Stimulated activated CD4-positive, alpha-beta T cell treated with anti-CD3 and anti-CD28 coated beads, Interleukin-1b, Interleukin-23, amount 100 ng/mL, for 1 hour (primary cell): ENCODE results near the gene XPC.
"Not testable (repeated sequence)": the region's sequence is repeated elsewhere in the genome, so short reads cannot be mapped to it uniquely, and the experiment has no call there.

Experiments
- DNase-seq, 2 donors: peaks; one replicate each; pipeline ENCODE4 v3.0.0-alpha.2; 2020; ENCODE audit warnings: low read depth in 2 of 2

The XPC gene

GRCh38 chr3:14119651-14120050 is 58.8 kb downstream of the XPC start:
- no peak for DNase-seq

GRCh38 chr3:14118400-14119381 is 59.7 kb downstream of the XPC start:
- DNase-seq, result no peak

GRCh38 chr3:14117468-14118399 is 60.7 kb downstream of the XPC start:
- no peak for DNase-seq

GRCh38 chr3:14113965-14114635 is 64.3 kb downstream of the XPC start:
- no peak for DNase-seq

- DNase-seq, result no peak
Measured at GRCh38 chr3:14110699-14111098, 67.7 kb downstream of the XPC start.

GRCh38 chr3:14109821-14110220 is 68.6 kb downstream of the XPC start:
- not testable (repeated sequence) for DNase-seq

- no peak for DNase-seq
Measured at GRCh38 chr3:14097616-14098391, 80.6 kb downstream of the XPC start.

GRCh38 chr3:14096742-14097141 is 81.7 kb downstream of the XPC start:
- DNase-seq, result no peak
